Suprapubic skin (tissue), 4 donors: ENCODE results near the gene REEP3. TPM values are rescaled to one million over a fixed set of nuclear protein-coding genes. Genes with fewer than 3 reads are reported as not detected.
A peak's percentile ranks its signal among the peaks of the same experiment; 100 is the strongest.
"Not testable (repeated sequence)": the region's sequence is repeated elsewhere in the genome, so short reads cannot be mapped to it uniquely, and the experiment has no call there.

Experiments used
- DNase-seq, 2 donors: peaks; one replicate each; pipeline ENCODE4 v3.0.0-alpha.2; 2019; ENCODE audit warnings: low spot score in 2 of 2
- H3K27ac ChIP-seq: fragments of 200-600 bp; sonication (generic); one replicate; pipeline ENCODE4 v1.5.1; 2019
- H3K27me3 ChIP-seq: fragments of 200-600 bp; sonication (generic); one replicate; pipeline ENCODE4 v1.5.1; 2019
- H3K36me3 ChIP-seq: fragments of 200-600 bp; sonication (generic); one replicate; pipeline ENCODE4 v1.5.1; 2019
- H3K4me1 ChIP-seq: fragments of 200-600 bp; sonication (generic); one replicate; pipeline ENCODE4 v1.5.1; 2019
- H3K4me3 ChIP-seq: fragments of 200-600 bp; sonication (generic); one replicate; pipeline ENCODE4 v1.5.1; 2019; ENCODE audit warnings: mild to moderate bottlenecking
- H3K9me3 ChIP-seq: fragments of 200-600 bp; sonication (generic); one replicate; pipeline ENCODE4 v1.5.1; 2019
- EP300 ChIP-seq: sonication (generic); formaldehyde crosslinking; IDR thresholded peaks from one replicate; pipeline ENCODE4 v1.6.1; 2017; ENCODE audit warnings: antibody characterized with exemption
- POLR2A ChIP-seq, 2 donors: fragments of 450-650 bp; IDR thresholded peaks; one replicate each; pipeline ENCODE4 v1.6.1; 2017; ENCODE audit warnings: antibody characterized with exemption in 2 of 2, mild to moderate bottlenecking in 2 of 2, moderate library complexity in 2 of 2
- POLR2AphosphoS5 ChIP-seq, 3 donors: sonication (generic); formaldehyde crosslinking; IDR thresholded peaks; one replicate each; pipeline ENCODE4 v1.6.1; 2017; ENCODE audit warnings: antibody characterized with exemption in 3 of 3
- WGBS: methylation state at CpG from one replicate; pipeline ENCODE4 v1.1.5; 2018; 5-methylcytosine and 5-hydroxymethylcytosine counted together
- total RNA-seq, 4 donors: library from RNA; depleted of rRNA; stranded (reverse); fragments of >200 nt; gene quantifications; one replicate each; pipeline ENCODE4 v1.1.0, GENCODE V29; 2016
- TF ChIP-seq, protein P1 (sequence below), 2 donors: fragments of 200-600 bp in 1 of 2; fragments of 450-650 bp in 1 of 2; sonication (generic) in 1 of 2; IDR thresholded peaks; one replicate each; pipeline ENCODE4 v1.5.1; 2016 to 2019; ENCODE audit warnings: antibody characterized with exemption in 2 of 2, mild to moderate bottlenecking in 1 of 2, moderate library complexity in 1 of 2

REEP3 gene
- total RNA-seq, 4 donors from 2014 or later: 29.0 to 79.2 (median 31.1) TPM

DNA sequence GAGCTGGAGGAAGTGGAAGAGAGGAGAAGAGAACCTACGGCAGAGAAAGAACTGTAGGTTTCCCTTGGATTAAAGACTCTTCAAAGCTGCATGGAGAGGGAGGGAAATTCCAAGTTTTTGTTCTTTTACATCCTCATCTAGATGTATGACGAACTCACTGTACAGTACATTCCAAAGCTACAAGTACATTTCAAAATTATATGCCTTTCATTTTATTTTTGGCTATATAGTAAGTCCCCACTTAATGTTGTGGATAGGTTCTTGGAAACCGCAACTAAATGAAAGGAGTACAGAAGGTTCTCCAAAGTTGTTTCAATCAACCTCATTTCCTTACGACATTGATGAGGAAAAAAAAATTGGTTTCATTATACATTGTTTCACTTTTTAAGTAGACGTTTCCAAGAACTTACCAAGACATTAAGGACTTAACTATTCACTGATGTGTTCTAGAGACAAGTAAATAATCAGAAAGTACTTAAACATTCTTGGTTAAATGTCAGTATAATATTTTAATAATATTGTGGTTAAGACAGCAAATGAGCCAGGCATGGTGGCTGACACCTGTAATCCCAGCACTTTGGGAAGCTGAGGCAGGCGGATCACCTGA, 39.3 kb upstream of the REEP3 start:
- no peak for DNase-seq
- 67% methylated on average over 6 of the region's 6 CpGs for WGBS
- no peak overlapping the region for H3K27ac ChIP-seq
- H3K9me3 ChIP-seq: no peaks in the 10 kb centered on the region
- TF ChIP-seq, protein P1, sequence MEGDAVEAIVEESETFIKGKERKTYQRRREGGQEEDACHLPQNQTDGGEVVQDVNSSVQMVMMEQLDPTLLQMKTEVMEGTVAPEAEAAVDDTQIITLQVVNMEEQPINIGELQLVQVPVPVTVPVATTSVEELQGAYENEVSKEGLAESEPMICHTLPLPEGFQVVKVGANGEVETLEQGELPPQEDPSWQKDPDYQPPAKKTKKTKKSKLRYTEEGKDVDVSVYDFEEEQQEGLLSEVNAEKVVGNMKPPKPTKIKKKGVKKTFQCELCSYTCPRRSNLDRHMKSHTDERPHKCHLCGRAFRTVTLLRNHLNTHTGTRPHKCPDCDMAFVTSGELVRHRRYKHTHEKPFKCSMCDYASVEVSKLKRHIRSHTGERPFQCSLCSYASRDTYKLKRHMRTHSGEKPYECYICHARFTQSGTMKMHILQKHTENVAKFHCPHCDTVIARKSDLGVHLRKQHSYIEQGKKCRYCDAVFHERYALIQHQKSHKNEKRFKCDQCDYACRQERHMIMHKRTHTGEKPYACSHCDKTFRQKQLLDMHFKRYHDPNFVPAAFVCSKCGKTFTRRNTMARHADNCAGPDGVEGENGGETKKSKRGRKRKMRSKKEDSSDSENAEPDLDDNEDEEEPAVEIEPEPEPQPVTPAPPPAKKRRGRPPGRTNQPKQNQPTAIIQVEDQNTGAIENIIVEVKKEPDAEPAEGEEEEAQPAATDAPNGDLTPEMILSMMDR (IDR thresholded peaks at IDR 0.05): no peak
- no peak for TF ChIP-seq EP300
- no peak for TF ChIP-seq POLR2AphosphoS5 (IDR thresholded peaks at IDR 0.05)
- TF ChIP-seq POLR2A (IDR thresholded peaks at IDR 0.05): no peak
- no peaks in the 10 kb centered on the region for H3K36me3 ChIP-seq
- H3K27me3 ChIP-seq: no peaks in the 10 kb centered on the region
- H3K4me3 ChIP-seq: no peak overlapping the region
- H3K4me1 ChIP-seq: peaks cover 9% of the 10 kb centered on the region

DNA sequence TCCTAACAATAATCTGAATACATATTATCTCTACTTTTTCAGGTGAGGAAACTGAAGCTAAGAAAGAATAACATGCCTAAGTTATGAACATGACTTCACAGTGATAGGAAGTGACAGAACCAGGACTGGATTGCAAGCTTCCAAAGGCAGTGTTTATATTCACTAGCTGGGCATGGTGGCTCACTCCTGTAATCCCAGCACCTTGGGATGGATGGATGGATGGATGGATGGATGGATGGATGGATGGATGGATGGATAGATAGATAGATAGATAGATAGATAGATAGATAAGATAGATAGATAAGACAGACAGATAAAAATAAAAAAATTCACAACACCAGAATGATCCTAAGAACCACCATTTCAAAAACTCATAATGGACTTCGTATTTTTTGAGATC, 37.2 kb upstream of the REEP3 start:
- no peaks in the 10 kb centered on the region for H3K27me3 ChIP-seq
- no peak overlapping the region for H3K27ac ChIP-seq
- no peak for TF ChIP-seq POLR2A (IDR thresholded peaks at IDR 0.05)
- TF ChIP-seq EP300: no peak
- TF ChIP-seq, protein P1 (IDR thresholded peaks at IDR 0.05): no peak
- TF ChIP-seq POLR2AphosphoS5 (IDR thresholded peaks at IDR 0.05): no peak
- WGBS: 96% methylated on average over 1 of the region's 1 CpG
- H3K9me3 ChIP-seq: no peaks in the 10 kb centered on the region
- no peak overlapping the region for H3K4me3 ChIP-seq
- H3K36me3 ChIP-seq: no peaks in the 10 kb centered on the region
- H3K4me1 ChIP-seq: peaks cover 16% of the 10 kb centered on the region
- DNase-seq: no peak

DNA sequence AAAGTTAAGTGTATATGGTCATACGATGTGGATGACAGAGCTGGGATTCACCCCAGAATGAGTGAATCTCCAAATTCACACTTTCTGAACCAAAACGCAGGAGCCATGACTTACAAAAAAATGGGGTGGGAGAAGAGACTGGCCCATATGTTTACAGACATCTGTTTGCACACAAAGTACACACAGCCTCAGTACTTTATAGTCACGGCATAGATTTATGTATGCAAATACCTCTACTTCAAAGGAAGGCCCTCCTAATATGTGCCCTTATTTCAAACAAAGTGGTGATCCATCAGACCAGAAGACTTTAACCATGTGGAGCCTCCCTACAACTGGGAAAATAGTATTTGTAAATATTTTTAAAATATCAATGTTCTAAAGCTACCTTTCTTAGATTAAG, 33.2 kb upstream of the REEP3 start:
- Histone ChIP-seq H3K27me3 (no peaks in the 10 kb centered on the region), H3K36me3 (no peaks in the 10 kb centered on the region), H3K4me3 (no peak overlapping the region), H3K4me1 (peaks cover 32% of the 10 kb centered on the region), H3K9me3 (no peaks in the 10 kb centered on the region), H3K27ac (no peak overlapping the region)
- DNase-seq: no peak
- WGBS: 91% methylated on average over 3 of the region's 3 CpGs
- TF ChIP-seq POLR2AphosphoS5 (IDR thresholded peaks at IDR 0.05): no peak
- TF ChIP-seq, protein P1 (IDR thresholded peaks at IDR 0.05): no peak
- TF ChIP-seq POLR2A (IDR thresholded peaks at IDR 0.05): no peak
- no peak for TF ChIP-seq EP300

DNA sequence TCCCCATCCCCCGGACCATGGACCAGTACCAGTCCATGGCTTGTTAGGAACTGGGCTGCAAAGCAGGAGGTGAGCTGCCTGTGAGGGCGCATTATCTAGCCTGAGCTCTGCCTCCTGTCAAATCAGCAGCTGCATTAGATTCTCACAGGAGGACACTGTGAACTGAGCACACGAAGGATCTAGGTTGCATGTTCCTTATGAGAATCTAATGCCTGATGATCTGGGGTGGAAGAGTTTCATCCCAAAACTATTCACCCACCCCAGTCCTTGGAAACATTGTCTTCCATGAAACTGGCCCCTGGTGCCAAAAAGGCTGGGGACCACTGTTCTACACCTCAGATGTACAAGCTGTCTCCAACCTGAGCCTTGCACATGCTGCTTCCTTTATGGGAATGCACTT, 31.4 kb upstream of the REEP3 start:
- 93% methylated on average over 3 of the region's 3 CpGs for WGBS
- peaks cover 32% of the 10 kb centered on the region for H3K4me1 ChIP-seq
- no peak overlapping the region for H3K27ac ChIP-seq
- no peaks in the 10 kb centered on the region for H3K9me3 ChIP-seq
- no peak for DNase-seq
- H3K36me3 ChIP-seq: no peaks in the 10 kb centered on the region
- TF ChIP-seq, protein P1 (IDR thresholded peaks at IDR 0.05): no peak
- TF ChIP-seq POLR2A (IDR thresholded peaks at IDR 0.05) (no peak), EP300 (no peak), POLR2AphosphoS5 (IDR thresholded peaks at IDR 0.05) (no peak)
- no peak overlapping the region for H3K4me3 ChIP-seq
- H3K27me3 ChIP-seq: no peaks in the 10 kb centered on the region

DNA sequence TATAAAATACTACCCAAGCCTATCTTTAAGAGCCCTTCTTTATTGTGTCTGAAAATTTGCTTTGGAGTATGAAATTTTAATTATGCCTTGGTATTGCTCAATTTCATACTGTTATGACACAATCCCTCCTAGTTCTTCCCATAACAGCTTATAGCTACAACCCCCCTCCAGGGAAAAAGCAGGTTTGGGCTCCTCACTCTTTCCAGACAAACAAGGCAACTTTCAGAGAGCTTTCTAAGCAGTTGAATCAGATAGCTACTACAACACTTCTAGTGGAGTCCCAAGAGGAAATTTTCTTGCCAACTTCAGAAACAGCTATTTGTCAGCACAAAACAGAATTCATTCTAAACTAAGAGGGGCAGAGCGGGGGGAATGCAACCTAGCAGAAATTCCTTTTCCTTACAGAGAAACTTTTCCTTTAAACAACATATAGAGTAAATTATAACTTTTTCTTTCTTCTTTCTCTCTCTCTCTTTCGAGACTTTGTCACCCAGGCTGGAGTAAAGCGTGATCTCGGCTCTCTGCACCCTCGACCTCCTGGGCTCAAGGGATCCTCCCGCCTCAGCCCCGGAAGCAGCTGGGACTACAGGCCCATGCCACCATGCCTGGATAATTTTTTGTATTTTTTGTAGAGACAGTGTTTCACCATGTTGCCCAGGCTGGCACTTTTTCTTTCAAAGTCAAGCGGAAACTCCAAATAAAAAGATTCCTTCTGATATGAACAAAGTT, 29.4 kb upstream of the REEP3 start:
- TF ChIP-seq POLR2AphosphoS5 (IDR thresholded peaks at IDR 0.05) (peak in 1 of 3 donors; percentile 43), EP300 (no peak)
- DNase-seq: no peak
- peaks cover 28% of the 10 kb centered on the region for H3K4me1 ChIP-seq
- H3K4me3 ChIP-seq: no peak overlapping the region
- H3K9me3 ChIP-seq: no peaks in the 10 kb centered on the region
- 41% methylated on average over 8 of the region's 8 CpGs for WGBS
- H3K36me3 ChIP-seq: no peaks in the 10 kb centered on the region
- no peaks in the 10 kb centered on the region for H3K27me3 ChIP-seq
- H3K27ac ChIP-seq: peak overlapping the region; percentile 52

DNA sequence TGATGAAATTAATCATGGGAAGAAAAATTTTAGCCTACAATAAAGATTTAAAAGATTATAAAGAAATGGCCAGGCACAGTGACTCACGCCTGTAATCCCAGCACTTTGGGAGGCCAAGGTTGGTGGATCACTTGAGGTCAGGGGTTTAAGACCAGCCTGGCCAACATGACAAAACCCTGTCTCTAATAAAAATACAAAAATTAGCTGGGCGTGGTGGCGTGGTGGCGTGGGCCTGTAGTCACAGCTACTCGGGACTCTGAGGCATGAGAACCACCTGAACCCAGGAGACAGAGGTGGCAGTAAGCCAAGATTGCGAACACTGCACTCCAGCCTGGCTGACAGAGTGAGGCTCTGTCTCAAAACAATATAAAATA, 28.9 kb upstream of the REEP3 start:
- not testable (repeated sequence) for H3K4me3 ChIP-seq, DNase-seq, H3K27me3 ChIP-seq, H3K36me3 ChIP-seq, H3K9me3 ChIP-seq
- WGBS: 68% methylated on average over 6 of the region's 6 CpGs
- peaks cover 23% of the 10 kb centered on the region for H3K4me1 ChIP-seq
- H3K27ac ChIP-seq: peak overlapping the region; percentile 52
